GM12878 (cell line): ENCODE data around the gene GTPBP3. TPM values are rescaled to one million over a fixed set of nuclear protein-coding genes. Genes with fewer than 3 reads are reported as not detected.

ENCODE experiments used
- ATAC-seq: fragments of 200-7000 bp; cut with Tn5 transposase; 3 replicates; pipeline ENCODE4 v1.9.1; 2020; ENCODE audit warnings: mild to moderate bottlenecking, moderate library complexity
- BruUV-seq: library from RNA; stranded (reverse); fragments of 400-500 nt; replicated peaks from 2 replicates; lab custom pipeline; 2021; lab: Mats Ljungman, UMichigan
- CTCF ChIA-PET: fragments of 300-600 bp; sonication (Branson Sonifier 250); formaldehyde crosslinking; extraction: SDS; loops from one replicate; lab custom pipeline; 2021; ENCODE audit warnings: inconsistent platforms; lab: Yijun Ruan, JAX
- POLR2A ChIA-PET: fragments of 350-600 bp; formaldehyde crosslinking; extraction: SDS; loops from one replicate; lab custom pipeline; 2021; ENCODE audit warnings: inconsistent platforms; lab: Charles Lee
- RAD21 ChIA-PET: fragments of 300-600 bp; sonication (Branson Sonifier 250); formaldehyde crosslinking; loops from one replicate; lab custom pipeline; 2023; ENCODE audit warnings: antibody characterized with exemption; ENCODE audit not compliant: unreplicated experiment; lab: Charles Lee
- SMC1A ChIA-PET: fragments of 300-600 bp; sonication (Branson Sonifier 250); formaldehyde crosslinking; loops from one replicate; lab custom pipeline; 2023; ENCODE audit not compliant: unreplicated experiment, uncharacterized antibody; lab: Charles Lee
- DNase-seq: peaks from one replicate; pipeline ENCODE4 v3.0.0-alpha.2; 2011; ENCODE audit warnings: low read depth, low spot score
- FAIRE-seq: peaks from 3 replicates; lab custom pipeline; 2011; peaks lifted over from hg19 to GRCh38; lab: Jason Lieb, UNC
- H2AFZ ChIP-seq: 2 replicates; pipeline ENCODE4 v1.6.0; 2011; ENCODE audit warnings: low read depth, low read length, control low read depth; ENCODE audit not compliant: control insufficient read depth
- H3K27ac ChIP-seq: 2 replicates; pipeline ENCODE4 v1.5.1; 2011; ENCODE audit warnings: control low read depth; ENCODE audit not compliant: control insufficient read depth, insufficient read depth
- H3K27me3 ChIP-seq, 2 experiments: replicated peaks in 1 of 2; 2 replicates each; pipeline versions ENCODE4 v1.6.0 to v1.6.1; 2011; ENCODE audit warnings: low read length in 1 of 2; ENCODE audit not compliant: control insufficient read depth in 2 of 2, insufficient read depth in 2 of 2
- H3K36me3 ChIP-seq, 2 experiments: 2 replicates each; pipeline ENCODE4 v1.5.1; 2011; ENCODE audit warnings: low read length in 1 of 2; ENCODE audit not compliant: control insufficient read depth in 2 of 2, insufficient read depth in 2 of 2
- H3K4me1 ChIP-seq: 2 replicates; pipeline ENCODE4 v1.6.1; 2011; ENCODE audit warnings: mild to moderate bottlenecking, low read length, moderate library complexity, mixed read lengths; ENCODE audit not compliant: control insufficient read depth, insufficient read depth
- H3K4me2 ChIP-seq: 2 replicates; pipeline ENCODE4 v1.6.0; 2011; ENCODE audit warnings: control low read depth; ENCODE audit not compliant: control insufficient read depth, insufficient read depth
- H3K4me3 ChIP-seq: fragments of 200-600 bp; sonication (generic); 2 replicates; pipeline ENCODE4 v1.5.1; 2016
- H3K79me2 ChIP-seq: 2 replicates; pipeline ENCODE4 v1.6.0; 2011; ENCODE audit warnings: low read length; ENCODE audit not compliant: control insufficient read depth, insufficient read depth
- H3K9ac ChIP-seq: 2 replicates; pipeline ENCODE4 v1.8.0; 2011; ENCODE audit warnings: low read length, control low read depth, mixed read lengths; ENCODE audit not compliant: control insufficient read depth, insufficient read depth
- H3K9me3 ChIP-seq: replicated peaks from 3 replicates; pipeline ENCODE4 v1.5.1; 2011; ENCODE audit warnings: mild to moderate bottlenecking, low read length; ENCODE audit not compliant: control insufficient read depth, insufficient read depth
- H4K20me1 ChIP-seq: 2 replicates; pipeline ENCODE4 v1.6.0; 2011; ENCODE audit not compliant: control insufficient read depth, insufficient read depth
- ATF3 ChIP-seq: IDR thresholded peaks from 2 replicates; pipeline ENCODE4 v1.6.1; 2011; ENCODE audit warnings: low read depth, mild to moderate bottlenecking, low read length, moderate library complexity, borderline replicate concordance; ENCODE audit errors: extremely low read depth
- CHD2 ChIP-seq: IDR thresholded peaks from 2 replicates; pipeline ENCODE4 v1.6.1; 2011; ENCODE audit warnings: low read depth, low read length, improper control_type of control experiment, borderline replicate concordance
- E2F8 ChIP-seq: fragments of 450-650 bp; IDR thresholded peaks from 2 replicates; pipeline ENCODE4 v1.6.1; 2018; ENCODE audit warnings: mild to moderate bottlenecking, low read depth, moderate library complexity; ENCODE audit not compliant: partially characterized antibody
- FOXK2 ChIP-seq: fragments of 450-650 bp; IDR thresholded peaks from 2 replicates; pipeline ENCODE4 v1.6.1; 2017; ENCODE audit warnings: mild to moderate bottlenecking, moderate library complexity
- FOXM1 ChIP-seq: IDR thresholded peaks from 2 replicates; pipeline ENCODE4 v1.6.1; 2012; ENCODE audit warnings: low read depth, mild to moderate bottlenecking, inconsistent platforms, low read length, moderate library complexity
- HDAC2 ChIP-seq: fragments of 200-600 bp; sonication (generic); IDR thresholded peaks from 2 replicates; pipeline ENCODE4 v1.6.1; 2017
- IRF5 ChIP-seq: fragments of 450-650 bp; IDR thresholded peaks from 2 replicates; pipeline ENCODE4 v1.6.1; 2017; ENCODE audit warnings: borderline replicate concordance
- MAX ChIP-seq: IDR thresholded peaks from 2 replicates; pipeline ENCODE4 v1.6.1; 2012; ENCODE audit warnings: low read depth, low read length, improper control_type of control experiment
- MLLT1 ChIP-seq: fragments of 450-650 bp; IDR thresholded peaks from 2 replicates; pipeline ENCODE4 v1.6.1; 2016; ENCODE audit warnings: mild to moderate bottlenecking
- MYB ChIP-seq: fragments of 150-350 bp; IDR thresholded peaks from 2 replicates; pipeline ENCODE4 v1.6.1; 2014; ENCODE audit warnings: mild to moderate bottlenecking, low read depth, low read length, borderline replicate concordance
- NR2C2 ChIP-seq: IDR thresholded peaks from 2 replicates; pipeline ENCODE4 v1.6.1; 2011; ENCODE audit warnings: borderline replicate concordance, low read depth; ENCODE audit not compliant: control insufficient read depth, insufficient read length
- PAX8 ChIP-seq: fragments of 450-650 bp; IDR thresholded peaks from 2 replicates; pipeline ENCODE4 v1.6.1; 2017; ENCODE audit warnings: mild to moderate bottlenecking, moderate library complexity
- PKNOX1 ChIP-seq: fragments of 450-650 bp; IDR thresholded peaks from 2 replicates; pipeline ENCODE4 v1.6.1; 2016; ENCODE audit warnings: mild to moderate bottlenecking
- RBBP5 ChIP-seq: fragments of 200-600 bp; sonication (generic); conservative IDR thresholded peaks from 2 replicates; pipeline ENCODE4 v1.6.1; 2016
- STAT3 ChIP-seq: IDR thresholded peaks from 2 replicates; pipeline ENCODE4 v1.6.1; 2011; ENCODE audit warnings: low read depth, low read length, improper control_type of control experiment
- ZNF384 ChIP-seq: IDR thresholded peaks from 2 replicates; pipeline ENCODE4 v1.6.1; 2012; ENCODE audit warnings: low read depth, mild to moderate bottlenecking, low read length, improper control_type of control experiment, borderline replicate concordance
- WGBS: methylation state at CpG from one replicate; pipeline ENCODE4 v1.1.6; 2016; ENCODE audit warnings: low lambda C conversion rate; ENCODE audit not compliant: insufficient replicate concordance, insufficient coverage; ENCODE audit errors: missing lambda C conversion rate; 5-methylcytosine and 5-hydroxymethylcytosine counted together
- in situ Hi-C: fragments of 300-500 bp; cut with MboI; formaldehyde crosslinking; loops from 9 replicates; pipeline ENCODE4 v1.14.3; 2018; ENCODE audit warnings: mixed read lengths
- intact Hi-C: fragments of 100-400 bp; cut with micrococcal nuclease; formaldehyde crosslinking; loops from one replicate; pipeline ENCODE4 v1.14.2; 2022; ENCODE audit not compliant: unreplicated experiment
- polyA plus RNA-seq, 11 experiments: library from polyadenylated mRNA; depleted of rRNA in 4 of 11; unstranded in 6 of 11; stranded (reverse) in 5 of 11; fragments of >200 nt; fragmentation: Nextera tagmentation in 4 of 11; fragmentation: Illumina TruSeq in 1 of 11; extraction: Ambion mirVana in 4 of 11; extraction: Trizol in 1 of 11; gene quantifications; 1 replicate in 1 of 11; 2 replicates in 10 of 11; pipeline versions ENCODE4 v1.2.1 to v1.2.3, GENCODE V29; 2011 to 2016; ENCODE audit warnings: inconsistent platforms in 2 of 11, missing spikeins in 2 of 11, low read depth in 1 of 11
- total RNA-seq, 4 experiments: library from RNA; depleted of rRNA in 3 of 4; stranded (reverse); fragments of >200 nt in 3 of 4; fragmentation: Illumina TruSeq in 1 of 4; extraction: Trizol in 1 of 4; gene quantifications; 2 replicates each; pipeline versions ENCODE4 v1.2.1 to v1.2.3, GENCODE V29; 2013 to 2021

The GTPBP3 gene
- total and polyA plus RNA-seq, 10 of the 15 experiments (the other 5 are each of a cell fraction or from before 2014, with no cell fraction given), result 2.9 to 46.8 (median 15.4) TPM

- Histone ChIP-seq H3K36me3 (no peaks in the 10 kb centered on the region; a peak in 1 of 4 replicates), H3K79me2 (peaks cover 6% of the 10 kb centered on the region), H2AFZ (no peak overlapping the region), H3K4me3 (no peak overlapping the region), H3K9me3 (no peaks in the 10 kb centered on the region; the same call in 2 of the 3 replicates), H3K9ac (no peak overlapping the region), H4K20me1 (no peaks in the 10 kb centered on the region), H3K27me3 (no peaks in the 10 kb centered on the region), H3K4me2 (no peak overlapping the region), H3K4me1 (peaks cover 21% of the 10 kb centered on the region), H3K27ac (no peak overlapping the region)
- FAIRE-seq (no peak), DNase-seq (no peak), ATAC-seq (no peak)
- WGBS, result 84% methylated on average over 10 of the region's 10 CpGs
- RAD21 ChIA-PET, result interaction anchor here (0.7 to 2.1 kb wide), 5 partner anchors 26 to 56 kb away, joined by 3 to 8 read pairs (median 3); partner anchors contain the start of genes ABHD8 and DDA1
- CTCF ChIA-PET, result interaction anchor here (0.8 to 2.4 kb wide), 10 partner anchors 9 to 75 kb away, joined by 3 to 16 read pairs (median 4); partner anchors contain the start of genes DDA1 and MRPL34
- no TSS peak for BruUV-seq
- SMC1A ChIA-PET, result interaction anchor here (0.6 to 1.7 kb wide), 5 partner anchors 9 to 51 kb away, joined by 3 to 6 read pairs (median 4); partner anchors contain the start of genes ABHD8 and DDA1
- in situ Hi-C loops (no loop called here), intact Hi-C loops (loop anchor here (5.0 kb wide), 1 partner anchor 43 kb away; no protein-coding TSS in a partner anchor)
- POLR2A ChIA-PET, result interaction anchor here (1.2 to 4.4 kb wide), 6 partner anchors 26 to 84 kb away, joined by 4 to 24 read pairs (median 6); partner anchors contain the start of genes ABHD8, BABAM1, DDA1 and MVB12A
- TF ChIP-seq E2F8 (no peak), STAT3 (no peak), CHD2 (no peak), PKNOX1 (no peak), HDAC2 (no peak), ATF3 (no peak), NR2C2 (no peak), PAX8 (no peak), MYB (no peak), MAX (no peak), ZNF384 (no peak), FOXM1 (no peak), IRF5 (no peak), FOXK2 (no peak), MLLT1 (no peak), RBBP5 (no peak)
Observed at GRCh38 chr19:17335575-17335974, 1.8 kb upstream of the GTPBP3 start.
